ENCODE data around the gene CEP44.
"Not testable (repeated sequence)": the region's sequence is repeated elsewhere in the genome, so short reads cannot be mapped to it uniquely, and the experiment has no call there.

The CEP44 gene

GRCh38 chr4:174294641-174295040, 10.9 kb downstream of the CEP44 start:
- H3K27ac ChIP-seq (ENCODE audit: low read depth in 2 of 2, low read length in 2 of 2); H3K27me3 ChIP-seq (ENCODE audit: control insufficient read depth in 2 of 2, insufficient read depth in 2 of 2, low read length in 2 of 2); H3K36me3 ChIP-seq (ENCODE audit: control insufficient read depth in 2 of 2, insufficient read depth in 2 of 2, low read length in 2 of 2); H3K9ac ChIP-seq (ENCODE audit: low read depth in 1 of 2, low read length in 2 of 2); H3K9me3 ChIP-seq (ENCODE audit: control insufficient read depth in 2 of 2, low read length in 2 of 2); H3K4me1 ChIP-seq (ENCODE audit: control insufficient read depth in 2 of 2, insufficient read depth in 2 of 2, low read length in 2 of 2); H3K4me3 ChIP-seq (ENCODE audit: low read length in 2 of 2): not testable (repeated sequence)

- H3K4me3 ChIP-seq (ENCODE audit: low read length in 2 of 2); H3K27me3 ChIP-seq (ENCODE audit: control insufficient read depth in 2 of 2, insufficient read depth in 2 of 2, low read length in 2 of 2); H3K9ac ChIP-seq (ENCODE audit: low read depth in 1 of 2, low read length in 2 of 2); H3K36me3 ChIP-seq (ENCODE audit: control insufficient read depth in 2 of 2, insufficient read depth in 2 of 2, low read length in 2 of 2); H3K27ac ChIP-seq (ENCODE audit: low read depth in 2 of 2, low read length in 2 of 2); H3K9me3 ChIP-seq (ENCODE audit: control insufficient read depth in 2 of 2, low read length in 2 of 2); H3K4me1 ChIP-seq (ENCODE audit: control insufficient read depth in 2 of 2, insufficient read depth in 2 of 2, low read length in 2 of 2): not testable (repeated sequence)
These were observed 11.4 kb downstream of the CEP44 start for GRCh38 chr4:174295142-174295541.

GRCh38 chr4:174303687-174304086, 20.0 kb downstream of the CEP44 start:
- Histone ChIP-seq H3K4me3 (ENCODE audit: low read length in 2 of 2) (no peak overlapping the region), H3K9ac (ENCODE audit: low read depth in 1 of 2, low read length in 2 of 2) (no peak overlapping the region), H3K4me1 (ENCODE audit: control insufficient read depth in 2 of 2, insufficient read depth in 2 of 2, low read length in 2 of 2) (no peaks in the 10 kb centered on the region), H3K9me3 (ENCODE audit: control insufficient read depth in 2 of 2, low read length in 2 of 2) (no peaks in the 10 kb centered on the region), H3K27me3 (ENCODE audit: control insufficient read depth in 2 of 2, insufficient read depth in 2 of 2, low read length in 2 of 2) (no peaks in the 10 kb centered on the region), H3K27ac (ENCODE audit: low read depth in 2 of 2, low read length in 2 of 2) (no peak overlapping the region), H3K36me3 (ENCODE audit: control insufficient read depth in 2 of 2, insufficient read depth in 2 of 2, low read length in 2 of 2) (peaks cover 20 to 28% of the 10 kb centered on the region in 2 donors)

DNA sequence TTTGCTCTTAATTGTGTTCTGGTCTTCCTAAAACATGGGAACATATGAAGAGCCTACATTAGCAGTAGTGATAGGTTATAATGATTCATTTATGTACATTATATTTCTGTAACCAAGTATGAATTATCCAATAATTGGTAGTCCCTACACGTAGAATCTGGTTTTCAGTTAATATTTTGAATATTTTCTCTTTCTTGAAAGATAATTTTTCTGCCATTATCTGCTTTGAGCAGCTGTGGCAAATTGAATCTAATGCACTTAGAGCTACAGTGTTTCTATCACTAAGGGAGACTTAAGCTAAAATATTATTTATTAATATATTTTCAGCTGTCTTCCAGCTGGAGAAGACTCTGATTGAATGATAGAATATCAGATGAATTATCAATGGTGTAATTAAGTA, 21.0 kb downstream of the CEP44 start:
- no peaks in the 10 kb centered on the region for H3K4me1 ChIP-seq (ENCODE audit: control insufficient read depth in 2 of 2, insufficient read depth in 2 of 2, low read length in 2 of 2)
- H3K36me3 ChIP-seq (ENCODE audit: control insufficient read depth in 2 of 2, insufficient read depth in 2 of 2, low read length in 2 of 2) = peaks cover 19 to 24% of the 10 kb centered on the region in 2 donors
- no peak overlapping the region for H3K9ac ChIP-seq (ENCODE audit: low read depth in 1 of 2, low read length in 2 of 2)
- H3K27me3 ChIP-seq (ENCODE audit: control insufficient read depth in 2 of 2, insufficient read depth in 2 of 2, low read length in 2 of 2) = no peaks in the 10 kb centered on the region
- no peaks in the 10 kb centered on the region for H3K9me3 ChIP-seq (ENCODE audit: control insufficient read depth in 2 of 2, low read length in 2 of 2)
- H3K27ac ChIP-seq (ENCODE audit: low read depth in 2 of 2, low read length in 2 of 2) = no peak overlapping the region
- no peak overlapping the region for H3K4me3 ChIP-seq (ENCODE audit: low read length in 2 of 2)

DNA sequence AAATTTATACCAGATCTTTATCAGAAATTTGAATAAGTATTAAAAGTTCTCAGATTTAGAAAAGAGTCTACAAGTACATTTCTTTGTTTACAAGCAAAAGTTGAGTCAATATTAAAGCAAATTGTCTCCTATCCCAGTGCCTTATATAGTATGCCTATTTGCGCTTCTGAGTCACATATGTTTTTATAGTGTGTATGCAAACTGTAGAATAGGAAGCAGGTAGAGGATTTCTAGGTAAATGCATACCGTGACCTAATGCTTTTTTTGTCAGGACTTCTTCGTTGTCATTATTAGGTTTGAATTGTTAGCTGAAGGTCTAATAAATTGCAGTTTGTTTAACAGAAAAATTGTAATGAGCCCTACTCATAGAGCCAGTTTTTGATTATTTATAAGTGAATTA, 22.2 kb downstream of the CEP44 start:
- no peaks in the 10 kb centered on the region for H3K4me1 ChIP-seq (ENCODE audit: control insufficient read depth in 2 of 2, insufficient read depth in 2 of 2, low read length in 2 of 2)
- H3K27me3 ChIP-seq (ENCODE audit: control insufficient read depth in 2 of 2, insufficient read depth in 2 of 2, low read length in 2 of 2) = no peaks in the 10 kb centered on the region
- H3K4me3 ChIP-seq (ENCODE audit: low read length in 2 of 2) = no peak overlapping the region
- no peak overlapping the region for H3K27ac ChIP-seq (ENCODE audit: low read depth in 2 of 2, low read length in 2 of 2)
- H3K36me3 ChIP-seq (ENCODE audit: control insufficient read depth in 2 of 2, insufficient read depth in 2 of 2, low read length in 2 of 2) = peaks cover 17 to 20% of the 10 kb centered on the region in 2 donors
- H3K9ac ChIP-seq (ENCODE audit: low read depth in 1 of 2, low read length in 2 of 2) = no peak overlapping the region
- H3K9me3 ChIP-seq (ENCODE audit: control insufficient read depth in 2 of 2, low read length in 2 of 2) = no peaks in the 10 kb centered on the region

DNA sequence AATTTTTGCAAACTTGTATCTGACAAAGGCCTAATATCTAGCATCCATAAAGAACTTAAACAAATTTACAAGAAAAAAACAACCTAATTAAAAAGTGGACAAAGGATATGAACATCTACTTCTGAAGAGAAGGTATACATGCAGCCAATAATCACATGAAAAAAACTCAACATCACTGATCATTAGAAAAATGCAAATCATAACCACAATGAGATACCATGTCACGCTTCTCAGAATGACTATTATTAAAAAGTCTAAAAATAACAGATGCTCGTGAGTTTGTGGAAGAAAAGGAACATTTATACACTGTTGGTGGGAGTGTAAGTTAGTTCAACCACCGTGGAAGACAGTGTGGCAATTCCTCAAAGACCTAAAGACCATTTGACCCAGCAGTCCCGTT, 24.0 kb downstream of the CEP44 start:
- Histone ChIP-seq H3K4me3 (ENCODE audit: low read length in 2 of 2) (no peak overlapping the region), H3K4me1 (ENCODE audit: control insufficient read depth in 2 of 2, insufficient read depth in 2 of 2, low read length in 2 of 2) (no peaks in the 10 kb centered on the region), H3K9ac (ENCODE audit: low read depth in 1 of 2, low read length in 2 of 2) (no peak overlapping the region), H3K27me3 (ENCODE audit: control insufficient read depth in 2 of 2, insufficient read depth in 2 of 2, low read length in 2 of 2) (no peaks in the 10 kb centered on the region), H3K27ac (ENCODE audit: low read depth in 2 of 2, low read length in 2 of 2) (no peak overlapping the region), H3K9me3 (ENCODE audit: control insufficient read depth in 2 of 2, low read length in 2 of 2) (no peaks in the 10 kb centered on the region), H3K36me3 (ENCODE audit: control insufficient read depth in 2 of 2, insufficient read depth in 2 of 2, low read length in 2 of 2) (peaks cover 20 to 26% of the 10 kb centered on the region in 2 donors)

DNA sequence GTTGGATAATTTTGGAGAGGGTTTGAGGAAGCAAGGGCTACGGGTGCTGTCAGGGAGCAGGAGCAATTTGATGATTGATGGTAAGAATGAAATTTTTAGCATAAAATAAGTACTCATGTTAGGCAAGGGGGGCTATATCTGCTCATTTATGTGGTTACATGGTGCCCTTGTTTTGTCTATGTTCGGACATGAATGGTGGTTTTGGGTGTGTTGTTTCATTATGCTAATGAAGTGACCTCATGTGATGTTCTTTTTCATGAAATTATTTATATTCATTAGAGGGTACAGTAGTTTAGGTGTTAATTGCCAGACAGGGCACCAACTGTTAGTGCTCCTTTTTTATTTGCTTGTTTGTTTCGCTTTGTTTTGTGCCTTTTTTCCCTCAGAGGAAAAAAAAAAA, 29.3 kb downstream of the CEP44 start:
- Histone ChIP-seq H3K9ac (ENCODE audit: low read depth in 1 of 2, low read length in 2 of 2) (no peak overlapping the region), H3K36me3 (ENCODE audit: control insufficient read depth in 2 of 2, insufficient read depth in 2 of 2, low read length in 2 of 2) (peaks cover 11 to 14% of the 10 kb centered on the region in 2 donors), H3K4me3 (ENCODE audit: low read length in 2 of 2) (no peak overlapping the region), H3K4me1 (ENCODE audit: control insufficient read depth in 2 of 2, insufficient read depth in 2 of 2, low read length in 2 of 2) (no peaks in the 10 kb centered on the region), H3K27ac (ENCODE audit: low read depth in 2 of 2, low read length in 2 of 2) (no peak overlapping the region), H3K9me3 (ENCODE audit: control insufficient read depth in 2 of 2, low read length in 2 of 2) (no peaks in the 10 kb centered on the region), H3K27me3 (ENCODE audit: control insufficient read depth in 2 of 2, insufficient read depth in 2 of 2, low read length in 2 of 2) (no peaks in the 10 kb centered on the region)

- Histone ChIP-seq H3K4me1 (ENCODE audit: control insufficient read depth in 2 of 2, insufficient read depth in 2 of 2, low read length in 2 of 2) (no peaks in the 10 kb centered on the region), H3K4me3 (ENCODE audit: low read length in 2 of 2) (no peak overlapping the region), H3K27ac (ENCODE audit: low read depth in 2 of 2, low read length in 2 of 2) (no peak overlapping the region), H3K9ac (ENCODE audit: low read depth in 1 of 2, low read length in 2 of 2) (no peak overlapping the region), H3K9me3 (ENCODE audit: control insufficient read depth in 2 of 2, low read length in 2 of 2) (no peaks in the 10 kb centered on the region), H3K27me3 (ENCODE audit: control insufficient read depth in 2 of 2, insufficient read depth in 2 of 2, low read length in 2 of 2) (no peaks in the 10 kb centered on the region), H3K36me3 (ENCODE audit: control insufficient read depth in 2 of 2, insufficient read depth in 2 of 2, low read length in 2 of 2) (peaks cover 5 to 14% of the 10 kb centered on the region in 2 donors)
These were observed 30.6 kb downstream of the CEP44 start for GRCh38 chr4:174314274-174314673.

DNA sequence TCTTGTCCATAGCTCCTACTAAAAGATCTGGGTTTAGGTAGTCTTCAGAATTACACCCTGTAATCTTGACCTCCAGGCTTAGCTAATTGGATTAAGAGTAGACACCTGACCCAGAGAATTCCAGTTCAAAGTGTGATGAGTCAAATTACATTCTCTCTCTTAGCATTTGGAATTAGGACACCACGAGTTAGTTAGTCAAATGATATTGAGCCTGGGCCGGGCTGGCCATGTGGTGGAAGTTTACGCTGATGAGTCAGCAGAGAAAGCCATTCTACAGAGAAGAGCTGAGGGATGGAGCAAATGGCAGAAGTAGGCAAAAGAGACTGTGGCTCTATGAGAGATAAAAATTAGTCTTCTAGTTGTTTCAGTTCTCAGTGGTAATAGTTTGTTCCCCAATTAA, 31.1 kb downstream of the CEP44 start:
- Histone ChIP-seq H3K9me3 (ENCODE audit: control insufficient read depth in 2 of 2, low read length in 2 of 2) (no peaks in the 10 kb centered on the region), H3K4me1 (ENCODE audit: control insufficient read depth in 2 of 2, insufficient read depth in 2 of 2, low read length in 2 of 2) (no peaks in the 10 kb centered on the region), H3K9ac (ENCODE audit: low read depth in 1 of 2, low read length in 2 of 2) (no peak overlapping the region), H3K36me3 (ENCODE audit: control insufficient read depth in 2 of 2, insufficient read depth in 2 of 2, low read length in 2 of 2) (peaks cover 5 to 14% of the 10 kb centered on the region in 2 donors), H3K27me3 (ENCODE audit: control insufficient read depth in 2 of 2, insufficient read depth in 2 of 2, low read length in 2 of 2) (no peaks in the 10 kb centered on the region), H3K4me3 (ENCODE audit: low read length in 2 of 2) (no peak overlapping the region), H3K27ac (ENCODE audit: low read depth in 2 of 2, low read length in 2 of 2) (no peak overlapping the region)

- Histone ChIP-seq H3K9ac (ENCODE audit: low read depth in 1 of 2, low read length in 2 of 2) (no peak overlapping the region), H3K9me3 (ENCODE audit: control insufficient read depth in 2 of 2, low read length in 2 of 2) (no peaks in the 10 kb centered on the region), H3K27me3 (ENCODE audit: control insufficient read depth in 2 of 2, insufficient read depth in 2 of 2, low read length in 2 of 2) (no peaks in the 10 kb centered on the region), H3K4me1 (ENCODE audit: control insufficient read depth in 2 of 2, insufficient read depth in 2 of 2, low read length in 2 of 2) (no peaks in the 10 kb centered on the region), H3K27ac (ENCODE audit: low read depth in 2 of 2, low read length in 2 of 2) (no peak overlapping the region), H3K36me3 (ENCODE audit: control insufficient read depth in 2 of 2, insufficient read depth in 2 of 2, low read length in 2 of 2) (peaks cover 5 to 13% of the 10 kb centered on the region in 2 donors), H3K4me3 (ENCODE audit: low read length in 2 of 2) (no peak overlapping the region)
These were observed 32.8 kb downstream of the CEP44 start for GRCh38 chr4:174316546-174316945.

DNA sequence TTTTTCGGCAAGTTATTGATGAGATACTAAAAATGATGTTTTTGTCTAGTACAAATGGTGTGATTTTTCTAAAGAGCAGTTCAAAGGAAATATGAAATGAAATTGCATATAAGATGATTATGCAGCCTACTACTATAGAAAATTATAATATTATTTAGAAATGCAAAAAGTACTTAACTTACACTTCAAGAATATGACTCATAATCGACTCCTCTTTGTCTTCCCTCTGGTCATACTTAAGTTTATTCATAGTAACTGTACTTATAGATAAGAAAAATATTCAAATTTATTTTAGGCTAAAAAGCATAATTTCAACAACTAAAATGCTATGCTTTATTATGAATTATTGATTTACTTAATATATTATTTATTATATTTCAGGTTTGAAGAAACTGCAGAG, 33.2 kb downstream of the CEP44 start:
- Histone ChIP-seq H3K4me3 (ENCODE audit: low read length in 2 of 2) (no peak overlapping the region), H3K4me1 (ENCODE audit: control insufficient read depth in 2 of 2, insufficient read depth in 2 of 2, low read length in 2 of 2) (no peaks in the 10 kb centered on the region), H3K36me3 (ENCODE audit: control insufficient read depth in 2 of 2, insufficient read depth in 2 of 2, low read length in 2 of 2) (peaks cover 5 to 9% of the 10 kb centered on the region in 2 donors), H3K9me3 (ENCODE audit: control insufficient read depth in 2 of 2, low read length in 2 of 2) (no peaks in the 10 kb centered on the region), H3K27ac (ENCODE audit: low read depth in 2 of 2, low read length in 2 of 2) (no peak overlapping the region), H3K27me3 (ENCODE audit: control insufficient read depth in 2 of 2, insufficient read depth in 2 of 2, low read length in 2 of 2) (no peaks in the 10 kb centered on the region), H3K9ac (ENCODE audit: low read depth in 1 of 2, low read length in 2 of 2) (no peak overlapping the region)
